Testis (tissue), 2 donors: ENCODE results near the gene ABCC11.

Experiments
- POLR2A ChIP-seq: fragments of 450-650 bp; IDR thresholded peaks from one replicate; pipeline ENCODE4 v1.6.1; 2017; ENCODE audit warnings: antibody characterized with exemption, mild to moderate bottlenecking, moderate library complexity
- TF ChIP-seq, protein P1 (sequence below), 3 experiments: fragments of 450-650 bp in 2 of 3; fragments of 200-600 bp in 1 of 3; sonication (generic) in 1 of 3; IDR thresholded peaks; one replicate each; pipeline ENCODE4 v1.5.1; 2016 to 2019; ENCODE audit warnings: antibody characterized with exemption in 3 of 3, mild to moderate bottlenecking in 2 of 3, moderate library complexity in 1 of 3

DNA sequence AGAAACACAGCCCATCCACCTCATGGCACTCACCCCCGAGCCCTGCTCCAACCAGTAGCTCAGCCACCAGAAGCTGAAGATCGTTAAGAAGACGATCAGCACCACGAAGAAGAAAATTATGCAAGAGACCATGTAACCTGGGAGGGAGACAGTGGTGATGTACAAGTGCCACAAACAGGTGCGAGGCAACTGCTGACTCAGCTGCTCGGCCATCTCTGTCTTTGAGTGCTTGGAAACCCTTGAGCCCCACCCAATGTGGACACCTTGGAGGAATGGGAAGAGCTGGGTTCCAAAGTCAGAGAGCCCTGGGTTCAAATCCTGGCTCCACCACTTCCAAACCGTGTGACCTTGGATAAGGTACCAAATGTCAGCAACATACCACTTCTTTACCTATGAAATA lies 53.5 kb downstream of the ABCC11 start:
- TF ChIP-seq, protein P1, sequence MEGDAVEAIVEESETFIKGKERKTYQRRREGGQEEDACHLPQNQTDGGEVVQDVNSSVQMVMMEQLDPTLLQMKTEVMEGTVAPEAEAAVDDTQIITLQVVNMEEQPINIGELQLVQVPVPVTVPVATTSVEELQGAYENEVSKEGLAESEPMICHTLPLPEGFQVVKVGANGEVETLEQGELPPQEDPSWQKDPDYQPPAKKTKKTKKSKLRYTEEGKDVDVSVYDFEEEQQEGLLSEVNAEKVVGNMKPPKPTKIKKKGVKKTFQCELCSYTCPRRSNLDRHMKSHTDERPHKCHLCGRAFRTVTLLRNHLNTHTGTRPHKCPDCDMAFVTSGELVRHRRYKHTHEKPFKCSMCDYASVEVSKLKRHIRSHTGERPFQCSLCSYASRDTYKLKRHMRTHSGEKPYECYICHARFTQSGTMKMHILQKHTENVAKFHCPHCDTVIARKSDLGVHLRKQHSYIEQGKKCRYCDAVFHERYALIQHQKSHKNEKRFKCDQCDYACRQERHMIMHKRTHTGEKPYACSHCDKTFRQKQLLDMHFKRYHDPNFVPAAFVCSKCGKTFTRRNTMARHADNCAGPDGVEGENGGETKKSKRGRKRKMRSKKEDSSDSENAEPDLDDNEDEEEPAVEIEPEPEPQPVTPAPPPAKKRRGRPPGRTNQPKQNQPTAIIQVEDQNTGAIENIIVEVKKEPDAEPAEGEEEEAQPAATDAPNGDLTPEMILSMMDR (IDR thresholded peaks at IDR 0.05): no peak
- no peak for TF ChIP-seq POLR2A
